BE2C (cell line): ENCODE data around the gene CST7.
"Not testable (repeated sequence)": the region's sequence is repeated elsewhere in the genome, so short reads cannot be mapped to it uniquely, and the experiment has no call there.

Experiments used
- DNase-seq: peaks from one replicate; pipeline ENCODE4 v3.0.0-alpha.2; 2020
- H3K27me3 ChIP-seq: fragments of 250-450 bp; sonication (Bioruptor Pico); 2 replicates; pipeline ENCODE4 v1.5.1; 2020; ENCODE audit warnings: mild to moderate bottlenecking
- H3K36me3 ChIP-seq: fragments of 250-450 bp; sonication (Bioruptor Pico); 2 replicates; pipeline ENCODE4 v1.5.1; 2020; ENCODE audit warnings: mild to moderate bottlenecking
- H3K4me1 ChIP-seq: fragments of 250-450 bp; sonication (Bioruptor Pico); 2 replicates; pipeline ENCODE4 v1.5.1; 2020
- H3K4me3 ChIP-seq: 2 replicates; pipeline ENCODE4 v1.5.1; 2011; ENCODE audit warnings: low read depth, low read length
- H3K9me3 ChIP-seq: fragments of 250-450 bp; sonication (Bioruptor Pico); 2 replicates; pipeline ENCODE4 v1.5.1; 2020
- TF ChIP-seq, protein P1 (sequence below): IDR thresholded peaks from 2 replicates; pipeline ENCODE4 v1.5.1; 2012; ENCODE audit warnings: mild to moderate bottlenecking, low read depth, low read length

CST7 gene

DNA sequence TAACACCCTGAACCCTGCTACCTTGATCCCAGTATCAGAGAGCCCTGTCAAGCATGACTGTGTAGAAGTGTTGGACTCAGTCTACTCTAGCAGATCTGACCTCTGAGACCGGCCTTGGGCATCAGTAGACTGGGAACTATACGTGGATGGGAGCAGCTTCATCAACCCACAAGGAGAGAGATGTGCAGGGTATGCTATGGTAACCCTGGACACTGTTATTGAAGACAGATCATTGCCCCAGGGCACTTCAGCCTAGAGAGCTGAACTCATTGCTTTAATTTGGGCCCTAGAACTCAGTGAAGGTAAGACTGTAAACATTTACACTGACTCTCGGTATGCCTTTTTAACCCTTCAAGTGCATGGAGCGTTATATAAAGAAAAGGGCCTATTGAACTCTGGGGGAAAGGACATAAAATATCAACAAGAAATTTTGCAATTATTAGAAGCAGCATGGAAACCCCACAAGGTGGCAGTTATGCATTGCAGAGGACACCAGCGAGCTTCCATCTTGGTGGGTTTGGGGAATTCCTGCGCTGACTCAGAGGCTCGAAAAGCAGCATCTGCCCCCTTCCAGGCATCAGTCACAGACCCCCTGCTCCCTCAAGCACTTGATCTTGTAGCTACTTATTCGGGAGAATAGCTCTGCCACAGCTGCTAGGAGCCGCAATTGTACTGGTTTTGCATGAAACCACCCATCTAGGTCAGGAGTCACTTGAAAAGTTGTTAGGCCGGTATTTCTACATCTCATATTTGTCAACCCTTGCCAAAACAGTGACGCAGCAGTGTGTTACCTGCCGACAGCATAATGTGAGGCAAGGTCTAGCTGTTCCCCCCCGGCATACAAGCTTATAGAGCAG lies 19.0 kb upstream of the CST7 start:
- not testable (repeated sequence) for H3K27me3 ChIP-seq, H3K4me3 ChIP-seq, H3K36me3 ChIP-seq, H3K9me3 ChIP-seq, H3K4me1 ChIP-seq, DNase-seq
- TF ChIP-seq, protein P1, sequence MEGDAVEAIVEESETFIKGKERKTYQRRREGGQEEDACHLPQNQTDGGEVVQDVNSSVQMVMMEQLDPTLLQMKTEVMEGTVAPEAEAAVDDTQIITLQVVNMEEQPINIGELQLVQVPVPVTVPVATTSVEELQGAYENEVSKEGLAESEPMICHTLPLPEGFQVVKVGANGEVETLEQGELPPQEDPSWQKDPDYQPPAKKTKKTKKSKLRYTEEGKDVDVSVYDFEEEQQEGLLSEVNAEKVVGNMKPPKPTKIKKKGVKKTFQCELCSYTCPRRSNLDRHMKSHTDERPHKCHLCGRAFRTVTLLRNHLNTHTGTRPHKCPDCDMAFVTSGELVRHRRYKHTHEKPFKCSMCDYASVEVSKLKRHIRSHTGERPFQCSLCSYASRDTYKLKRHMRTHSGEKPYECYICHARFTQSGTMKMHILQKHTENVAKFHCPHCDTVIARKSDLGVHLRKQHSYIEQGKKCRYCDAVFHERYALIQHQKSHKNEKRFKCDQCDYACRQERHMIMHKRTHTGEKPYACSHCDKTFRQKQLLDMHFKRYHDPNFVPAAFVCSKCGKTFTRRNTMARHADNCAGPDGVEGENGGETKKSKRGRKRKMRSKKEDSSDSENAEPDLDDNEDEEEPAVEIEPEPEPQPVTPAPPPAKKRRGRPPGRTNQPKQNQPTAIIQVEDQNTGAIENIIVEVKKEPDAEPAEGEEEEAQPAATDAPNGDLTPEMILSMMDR, result peak; percentile 13; the same call in 1 of the 2 replicates

DNA sequence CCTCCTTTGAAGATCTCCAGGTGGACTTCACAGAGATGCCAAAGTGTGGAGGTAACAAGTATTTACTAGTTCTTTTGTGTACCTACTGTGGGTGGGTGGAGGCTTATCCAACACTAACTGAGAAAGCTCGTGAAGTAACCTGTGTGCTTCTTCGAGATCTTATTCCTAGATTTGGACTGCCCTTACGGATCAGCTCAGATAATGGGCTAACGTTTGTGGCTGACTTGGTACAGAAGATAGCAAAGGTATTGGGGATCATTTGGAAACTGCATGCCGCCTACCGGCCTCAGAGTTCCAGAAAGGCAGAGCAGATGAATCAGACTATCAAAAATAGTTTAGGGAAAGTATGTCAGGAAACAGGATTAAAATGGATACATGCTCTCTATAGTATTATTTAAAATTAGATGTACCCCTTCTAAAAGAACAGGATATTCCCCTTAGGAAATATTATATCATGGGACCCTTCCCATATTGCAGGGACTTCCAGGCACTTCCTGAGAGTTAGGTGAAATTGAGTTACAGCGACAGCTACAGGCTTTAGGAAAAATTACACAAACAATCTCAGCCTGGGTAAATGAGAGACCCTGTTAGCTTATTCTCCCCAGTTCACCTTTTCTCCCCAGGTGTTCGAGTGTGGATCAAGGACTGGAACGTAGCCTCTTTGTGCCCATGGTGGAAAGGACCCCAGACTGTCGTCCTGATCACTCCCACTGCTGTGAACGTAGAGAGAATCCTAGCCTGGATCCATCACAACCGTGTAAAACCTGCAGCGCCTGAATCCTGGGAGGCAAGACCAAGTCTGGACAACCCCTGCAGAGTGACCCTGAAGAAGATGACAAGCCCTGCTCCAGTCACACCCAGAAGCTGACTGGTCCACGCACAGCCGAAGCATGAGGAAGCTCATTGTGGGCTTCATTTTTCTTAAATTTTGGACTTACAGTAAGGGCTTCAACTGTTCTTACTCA lies 18.1 kb upstream of the CST7 start:
- TF ChIP-seq, protein P1, result peak; percentile 54
- H3K4me3 ChIP-seq, H3K9me3 ChIP-seq, H3K4me1 ChIP-seq, DNase-seq, H3K27me3 ChIP-seq, H3K36me3 ChIP-seq: not testable (repeated sequence)

DNA sequence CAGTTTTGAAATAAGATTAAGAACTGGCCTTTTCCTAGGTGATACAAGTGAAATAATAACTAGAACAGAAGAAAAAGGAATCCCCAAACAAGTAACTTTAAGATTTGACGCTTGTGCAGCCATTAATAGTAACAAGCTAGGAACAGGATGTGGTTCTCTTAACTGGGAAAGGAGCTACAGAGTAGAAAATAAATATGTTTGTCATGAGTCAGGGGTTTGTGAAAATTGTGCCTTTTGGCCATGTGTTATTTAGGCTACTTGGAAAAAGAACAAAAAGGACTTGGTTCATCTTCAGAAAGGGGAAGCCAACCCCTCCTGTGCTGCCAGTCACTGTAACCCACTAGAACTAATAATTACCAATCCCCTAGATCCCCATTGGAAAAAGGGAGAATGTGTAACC lies 17.2 kb upstream of the CST7 start:
- H3K9me3 ChIP-seq, H3K4me3 ChIP-seq, H3K27me3 ChIP-seq, H3K36me3 ChIP-seq, DNase-seq, H3K4me1 ChIP-seq: not testable (repeated sequence)

DNA sequence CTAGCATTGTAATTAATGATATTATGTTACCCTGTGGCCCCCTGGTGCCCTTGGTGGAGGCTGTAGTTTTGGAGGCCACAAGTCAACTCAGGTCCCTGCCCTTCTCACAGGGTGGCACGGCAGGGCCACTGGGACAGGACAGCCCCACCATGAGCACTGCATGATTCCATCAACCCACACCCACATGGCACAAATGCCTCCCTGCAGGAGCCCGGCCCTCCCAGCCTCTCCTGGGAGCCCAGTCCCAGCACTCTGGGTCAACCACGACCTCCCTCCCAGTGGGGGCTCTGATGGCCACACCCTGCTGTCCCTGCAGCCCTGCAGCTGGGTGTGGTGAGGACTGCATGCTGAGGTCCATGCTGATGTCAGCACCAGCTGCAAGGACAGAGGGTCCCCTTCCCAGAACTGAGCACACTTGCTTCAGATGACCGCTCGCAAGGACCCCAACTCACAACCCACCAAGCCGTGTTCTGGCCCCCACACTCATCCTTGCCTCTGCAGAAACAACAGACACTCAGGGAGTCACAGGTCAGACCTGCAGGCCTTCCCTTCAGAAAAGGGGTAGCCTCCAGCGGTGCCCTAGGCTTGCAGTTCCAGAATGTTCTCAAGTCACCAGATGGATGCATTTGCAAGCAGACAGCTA lies 15.7 kb upstream of the CST7 start:
- TF ChIP-seq, protein P1, result no peak
- DNase-seq, result no peak
- H3K9me3 ChIP-seq, result no peaks in the 10 kb centered on the region
- H3K36me3 ChIP-seq, result no peaks in the 10 kb centered on the region
- H3K4me1 ChIP-seq, result no peaks in the 10 kb centered on the region
- H3K27me3 ChIP-seq, result no peaks in the 10 kb centered on the region
- no peak overlapping the region for H3K4me3 ChIP-seq

DNA sequence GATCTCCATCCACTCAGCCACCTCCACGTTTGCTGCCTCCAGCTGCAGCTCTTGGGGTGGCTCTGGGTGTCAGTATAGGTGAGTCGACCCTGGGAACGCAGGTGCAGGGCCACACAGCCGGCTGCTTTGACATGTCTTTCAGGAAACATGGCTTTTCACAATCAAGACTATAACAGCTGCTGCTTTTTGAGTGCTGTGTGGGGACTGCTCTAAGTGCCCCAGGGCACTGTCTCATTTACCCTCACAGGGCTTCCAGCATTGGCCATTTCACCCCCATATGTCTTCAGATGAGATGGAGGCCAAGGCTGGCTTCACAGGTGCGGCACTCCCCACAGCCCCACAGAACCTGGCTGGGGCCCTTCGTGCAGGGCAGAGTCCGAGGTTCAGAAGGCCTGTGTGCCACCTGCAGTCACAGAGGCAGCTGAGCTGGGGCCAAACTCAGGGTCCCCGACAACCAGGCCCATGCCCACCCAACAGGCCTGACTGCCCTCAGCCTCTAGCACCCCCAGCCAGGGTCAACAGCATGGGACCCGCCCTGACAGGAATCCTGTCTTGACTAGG lies 14.9 kb upstream of the CST7 start:
- H3K4me1 ChIP-seq, result no peaks in the 10 kb centered on the region
- H3K36me3 ChIP-seq, result no peaks in the 10 kb centered on the region
- no peak overlapping the region for H3K4me3 ChIP-seq
- DNase-seq, result no peak
- no peaks in the 10 kb centered on the region for H3K9me3 ChIP-seq
- TF ChIP-seq, protein P1, result no peak
- H3K27me3 ChIP-seq, result no peaks in the 10 kb centered on the region

DNA sequence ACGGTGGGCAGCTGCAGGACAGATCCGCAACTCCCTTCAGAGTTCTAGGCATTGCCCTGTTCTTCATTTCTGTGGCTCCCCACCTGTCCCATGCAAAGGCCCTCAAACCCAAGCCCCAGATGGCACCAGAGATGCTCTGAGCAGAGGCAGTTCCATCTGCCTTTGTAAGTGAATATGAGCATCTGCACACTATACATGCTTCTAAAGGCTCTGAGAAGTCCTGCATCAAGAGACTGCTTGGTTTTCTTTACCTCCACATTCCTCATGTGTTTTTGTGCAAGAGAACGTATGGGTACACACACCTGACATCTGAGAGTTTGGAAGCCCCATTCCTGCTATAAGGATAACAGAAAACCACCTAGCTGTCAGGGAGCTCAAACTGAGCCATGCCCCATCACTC lies 14.4 kb upstream of the CST7 start:
- TF ChIP-seq, protein P1, result no peak
- DNase-seq, result no peak
- Histone ChIP-seq H3K36me3 (no peaks in the 10 kb centered on the region), H3K4me3 (no peak overlapping the region), H3K4me1 (no peaks in the 10 kb centered on the region), H3K9me3 (no peaks in the 10 kb centered on the region), H3K27me3 (no peaks in the 10 kb centered on the region)
